ENCODE results near the gene MSL3B.

The MSL3B gene

GRCh38 chr2:233851169-233851568 is 17.0 kb downstream of the MSL3B start:
- no peak for DNase-seq

GRCh38 chr2:233850745-233851144 is 17.4 kb downstream of the MSL3B start:
- no peak for DNase-seq

GRCh38 chr2:233849607-233850271 is 18.4 kb downstream of the MSL3B start:
- no peak for DNase-seq

- DNase-seq = no peak
Observed at GRCh38 chr2:233848276-233848675, 19.9 kb downstream of the MSL3B start.

GRCh38 chr2:233847248-233847898 is 20.8 kb downstream of the MSL3B start:
- no peak for DNase-seq

- DNase-seq = no peak
Observed at GRCh38 chr2:233846387-233847247, 21.6 kb downstream of the MSL3B start.

- DNase-seq = no peak
Observed at GRCh38 chr2:233845301-233846060, 22.7 kb downstream of the MSL3B start.

- no peak for DNase-seq
Observed at GRCh38 chr2:233844836-233845235, 23.4 kb downstream of the MSL3B start.

- no peak for DNase-seq
Observed at GRCh38 chr2:233844064-233844807, 23.9 kb downstream of the MSL3B start.

GRCh38 chr2:233841183-233841582 is 27.0 kb downstream of the MSL3B start:
- no peak for DNase-seq

GRCh38 chr2:233840520-233840919 is 27.7 kb downstream of the MSL3B start:
- DNase-seq = no peak

- no peak for DNase-seq
Observed at GRCh38 chr2:233839447-233839820, 28.8 kb downstream of the MSL3B start.

- DNase-seq = no peak
Observed at GRCh38 chr2:233838726-233839446, 29.3 kb downstream of the MSL3B start.

- DNase-seq = no peak
Observed at GRCh38 chr2:233838251-233838650, 29.9 kb downstream of the MSL3B start.

GRCh38 chr2:233837694-233838229 is 30.4 kb downstream of the MSL3B start:
- DNase-seq = no peak

GRCh38 chr2:233836359-233836758 is 31.8 kb downstream of the MSL3B start:
- DNase-seq = no peak

- DNase-seq = no peak
Observed at GRCh38 chr2:233835230-233836186, 32.7 kb downstream of the MSL3B start.

- DNase-seq = no peak
Observed at GRCh38 chr2:233833345-233833744, 34.8 kb downstream of the MSL3B start.

GRCh38 chr2:233832869-233833311 is 35.3 kb downstream of the MSL3B start:
- DNase-seq = peak; percentile 26

- peak; percentile 23 for DNase-seq
Observed at GRCh38 chr2:233832414-233832813, 35.8 kb downstream of the MSL3B start.

All from EL (cell line).